H9 (cell line): ENCODE data around the gene COL17A1. TPM values are rescaled to one million over a fixed set of nuclear protein-coding genes. Genes with fewer than 3 reads are reported as not detected.

ENCODE experiments used
- DNase-seq: peaks from one replicate; pipeline ENCODE4 v3.0.0-alpha.2; 2017
- H2AFZ ChIP-seq: one replicate; pipeline ENCODE4 v1.6.1; 2013; ENCODE audit warnings: mild to moderate bottlenecking, low read length, control low read depth, moderate library complexity
- H2AK5ac ChIP-seq: 2 replicates; pipeline ENCODE4 v1.6.1; 2013; ENCODE audit warnings: low read length, control low read depth, mixed read lengths; ENCODE audit not compliant: insufficient read length
- H2BK120ac ChIP-seq: one replicate; pipeline ENCODE4 v1.6.1; 2013; ENCODE audit warnings: low read depth, mild to moderate bottlenecking, low read length, control low read depth, inconsistent platforms; ENCODE audit not compliant: poor library complexity, severe bottlenecking
- H2BK12ac ChIP-seq: 2 replicates; pipeline ENCODE4 v1.6.1; 2013; ENCODE audit warnings: low read length, control low read depth, mixed read lengths, low read depth; ENCODE audit not compliant: insufficient read length
- H2BK15ac ChIP-seq: 2 replicates; pipeline ENCODE4 v1.6.1; 2013; ENCODE audit warnings: low read depth, low read length, control low read depth
- H2BK20ac ChIP-seq: one replicate; pipeline ENCODE4 v1.6.1; 2013; ENCODE audit warnings: low read depth, mild to moderate bottlenecking, low read length, control low read depth, inconsistent platforms; ENCODE audit not compliant: poor library complexity, severe bottlenecking
- H2BK5ac ChIP-seq: 2 replicates; pipeline ENCODE4 v1.6.1; 2013; ENCODE audit warnings: low read length, control low read depth, mixed read lengths; ENCODE audit not compliant: insufficient read length
- H3K14ac ChIP-seq: 2 replicates; pipeline ENCODE4 v1.6.1; 2013; ENCODE audit warnings: low read length, control low read depth; ENCODE audit not compliant: insufficient read depth
- H3K18ac ChIP-seq: 2 replicates; pipeline ENCODE4 v1.6.1; 2013; ENCODE audit warnings: low read depth, mild to moderate bottlenecking, mixed read lengths, low read length, control low read depth; ENCODE audit not compliant: insufficient read length
- H3K23ac ChIP-seq: 2 replicates; pipeline ENCODE4 v1.6.1; 2013; ENCODE audit warnings: low read length, control low read depth, mixed read lengths, low read depth; ENCODE audit not compliant: insufficient read length
- H3K23me2 ChIP-seq: 2 replicates; pipeline ENCODE4 v1.6.1; 2013; ENCODE audit warnings: low read depth, mild to moderate bottlenecking, mixed read lengths, low read length, control low read depth; ENCODE audit not compliant: insufficient read length, poor library complexity, severe bottlenecking
- H3K27ac ChIP-seq: 2 replicates; pipeline ENCODE4 v1.5.1; 2013; ENCODE audit warnings: low read length, control low read depth, mixed read lengths, low read depth; ENCODE audit not compliant: insufficient read length
- H3K27me3 ChIP-seq: 2 replicates; pipeline ENCODE4 v1.6.1; 2013; ENCODE audit warnings: low read length, control low read depth, inconsistent platforms; ENCODE audit not compliant: insufficient read depth
- H3K4ac ChIP-seq: 2 replicates; pipeline ENCODE4 v1.6.1; 2013; ENCODE audit warnings: low read depth, mild to moderate bottlenecking, control low read depth, inconsistent platforms, low read length, moderate library complexity
- H3K4me1 ChIP-seq: 2 replicates; pipeline ENCODE4 v1.6.1; 2013; ENCODE audit warnings: low read length, control low read depth, inconsistent platforms; ENCODE audit not compliant: insufficient read depth
- H3K4me2 ChIP-seq: 2 replicates; pipeline ENCODE4 v1.6.1; 2013; ENCODE audit warnings: low read length, control low read depth, mixed read lengths; ENCODE audit not compliant: insufficient read length, insufficient read depth
- H3K56ac ChIP-seq: 2 replicates; pipeline ENCODE4 v1.6.1; 2013; ENCODE audit warnings: low read depth, mild to moderate bottlenecking, mixed read lengths, low read length, control low read depth; ENCODE audit not compliant: insufficient read length
- H3K79me1 ChIP-seq: 2 replicates; pipeline ENCODE4 v1.6.1; 2013; ENCODE audit warnings: low read depth, mild to moderate bottlenecking, moderate library complexity, low read length, control low read depth, inconsistent platforms; ENCODE audit not compliant: insufficient read depth, poor library complexity, severe bottlenecking
- H3K79me2 ChIP-seq: 2 replicates; pipeline ENCODE4 v1.6.1; 2013; ENCODE audit warnings: low read length, control low read depth, inconsistent platforms; ENCODE audit not compliant: insufficient read depth
- H3K9ac ChIP-seq: 2 replicates; pipeline ENCODE4 v1.6.1; 2013; ENCODE audit warnings: low read length, control low read depth, mixed read lengths; ENCODE audit not compliant: insufficient read length; ENCODE audit errors: extremely low read depth
- H3K9me3 ChIP-seq: one replicate; pipeline ENCODE4 v1.6.1; 2013; ENCODE audit warnings: low read depth, low read length, inconsistent platforms; ENCODE audit not compliant: control insufficient read depth
- H3T11ph ChIP-seq: one replicate; pipeline ENCODE4 v1.6.1; 2013; ENCODE audit warnings: mild to moderate bottlenecking, low read length, control low read depth, inconsistent platforms
- H4K20me1 ChIP-seq: one replicate; pipeline ENCODE4 v1.6.1; 2013; ENCODE audit not compliant: control insufficient read depth, insufficient read length, insufficient read depth
- H4K5ac ChIP-seq: 2 replicates; pipeline ENCODE4 v1.6.1; 2013; ENCODE audit warnings: low read depth, mild to moderate bottlenecking, mixed read lengths, low read length, control low read depth; ENCODE audit not compliant: insufficient read length
- H4K8ac ChIP-seq: replicated peaks from 2 replicates; pipeline ENCODE4 v1.6.1; 2013; ENCODE audit warnings: low read length, control low read depth, mixed read lengths, low read depth; ENCODE audit not compliant: insufficient read length
- H4K91ac ChIP-seq: 2 replicates; pipeline ENCODE4 v1.6.1; 2013; ENCODE audit warnings: low read depth, mild to moderate bottlenecking, moderate library complexity, mixed read lengths, low read length, control low read depth; ENCODE audit not compliant: insufficient read length
- H3K27ac Mint-ChIP-seq, 3 experiments: 2 replicates in 2 of 3; 3 replicates in 1 of 3; pipeline ENCODE4 v1.8.0; 2020 to 2021; ENCODE audit warnings: mixed read lengths in 3 of 3, mild to moderate bottlenecking in 1 of 3, moderate library complexity in 1 of 3
- H3K27me3 Mint-ChIP-seq: 2 replicates; pipeline ENCODE4 v1.8.0; 2021; ENCODE audit warnings: low read depth, mild to moderate bottlenecking, moderate library complexity, mixed read lengths
- H3K36me3 Mint-ChIP-seq, 3 experiments: 2 replicates in 2 of 3; 3 replicates in 1 of 3; pipeline ENCODE4 v1.8.0; 2020 to 2021; ENCODE audit warnings: low read depth in 3 of 3, mixed read lengths in 3 of 3; ENCODE audit not compliant: insufficient read depth in 1 of 3
- H3K4me1 Mint-ChIP-seq, 2 experiments: 2 replicates each; pipeline ENCODE4 v1.8.0; 2020; ENCODE audit warnings: mixed read lengths in 2 of 2
- H3K4me3 Mint-ChIP-seq, 2 experiments: 2 replicates in 1 of 2; 3 replicates in 1 of 2; pipeline ENCODE4 v1.8.0; 2020 to 2021; ENCODE audit warnings: mild to moderate bottlenecking in 2 of 2, mixed read lengths in 2 of 2, moderate library complexity in 1 of 2
- H3K9me3 Mint-ChIP-seq, 2 experiments: 2 replicates in 1 of 2; 3 replicates in 1 of 2; pipeline ENCODE4 v1.8.0; 2020; ENCODE audit warnings: mild to moderate bottlenecking in 2 of 2, mixed read lengths in 2 of 2, moderate library complexity in 1 of 2
- CTCF ChIP-seq: fragments of 200-600 bp; sonication (generic); conservative IDR thresholded peaks from 3 replicates; pipeline ENCODE4 v1.8.0; 2021; ENCODE audit warnings: antibody characterized with exemption, mild to moderate bottlenecking
- WGBS: extraction: QIAGEN DNeasy Blood & Tissue Kit; methylation state at CpG from one replicate; pipeline ENCODE4 v1.1.7; 2013; ENCODE audit warnings: missing lambda C conversion rate, low lambda C conversion rate, mixed read lengths; ENCODE audit not compliant: insufficient read length; ENCODE audit errors: extremely low coverage; 5-methylcytosine and 5-hydroxymethylcytosine counted together
- total RNA-seq: library from RNA; stranded (reverse); gene quantifications from 2 replicates; pipeline ENCODE4 v1.2.1, GENCODE V29; 2021

The COL17A1 gene
- total RNA-seq, 1 experiment from 2014 or later, result 1.9 TPM

- no peak for TF ChIP-seq CTCF
- Histone ChIP-seq H3K9me3 (no peaks in the 10 kb centered on the region), H3K27ac (no peak overlapping the region), H4K20me1 (no peaks in the 10 kb centered on the region), H3K56ac (no peak overlapping the region), H2BK5ac (no peak overlapping the region), H2AK5ac (no peak overlapping the region), H3K4ac (no peak overlapping the region), H3K4me2 (no peak overlapping the region), H3K79me2 (no peaks in the 10 kb centered on the region), H3K27me3 (no peaks in the 10 kb centered on the region), H3T11ph (no peak overlapping the region), H3K4me1 (peaks cover 4% of the 10 kb centered on the region; the same call in 1 of the 2 replicates), H3K18ac (no peak overlapping the region), H3K14ac (no peak overlapping the region), H2BK12ac (no peak overlapping the region), H4K8ac (no peak overlapping the region), H3K23ac (no peak overlapping the region), H3K23me2 (no peaks in the 10 kb centered on the region), H4K5ac (no peak overlapping the region), H4K91ac (no peak overlapping the region), H2BK15ac (no peak overlapping the region), H2AFZ (no peak overlapping the region), H2BK20ac (no peak overlapping the region), H3K79me1 (no peaks in the 10 kb centered on the region), H3K9ac (no peak overlapping the region), H2BK120ac (no peak overlapping the region)
- Mint-ChIP-seq H3K27ac (no peak overlapping the region), H3K27me3 (no peaks in the 10 kb centered on the region), H3K9me3 (no peaks in the 10 kb centered on the region), H3K4me3 (no peak overlapping the region), H3K36me3 (peaks cover 0 to 14% (median 2%) of the 10 kb centered on the region in 3 experiments; a peak in 5 of 7 replicates), H3K4me1 (peaks cover 31 to 36% of the 10 kb centered on the region in 2 experiments)
- WGBS, result no CpG with 5 or more reads among the region's 4 CpGs
- no peak for DNase-seq
These were observed 56.7 kb downstream of the COL17A1 start for GRCh38 chr10:104028823-104029520.
